B cell (primary cell): ENCODE data around the gene PLA2G12A. TPM values are rescaled to one million over a fixed set of nuclear protein-coding genes. Genes with fewer than 3 reads are reported as not detected.

ENCODE experiments used
- ATAC-seq: fragments of 200-7000 bp; cut with Tn5 transposase; one replicate; pipeline ENCODE4 v1.10.0; 2021; ENCODE audit warnings: low read depth, mild to moderate bottlenecking, moderate number of reproducible peaks, moderate library complexity
- CTCF ChIA-PET: fragments of 350-600 bp; sonication (Branson Sonifier 250); formaldehyde crosslinking; loops from one replicate; lab custom pipeline; 2021; ENCODE audit warnings: antibody characterized with exemption, inconsistent platforms; lab: Charles Lee
- POLR2A ChIA-PET: fragments of 350-600 bp; sonication (Branson Sonifier 250); formaldehyde crosslinking; loops from one replicate; lab custom pipeline; 2021; ENCODE audit warnings: antibody characterized with exemption; lab: Charles Lee
- DNase-seq: peaks from one replicate; pipeline ENCODE4 v3.0.0; 2013
- H2AFZ ChIP-seq: 2 replicates; pipeline ENCODE4 v1.6.1; 2012; ENCODE audit warnings: mild to moderate bottlenecking, low read depth, low read length; ENCODE audit not compliant: insufficient read depth, poor library complexity, severe bottlenecking
- H3K27ac ChIP-seq, 2 donors: 1 replicate in 1 of 2; 2 replicates in 1 of 2; pipeline ENCODE4 v1.5.1; 2012 to 2013; ENCODE audit warnings: low read length in 2 of 2, mild to moderate bottlenecking in 2 of 2, moderate library complexity in 1 of 2
- H3K27me3 ChIP-seq, 4 experiments: fragments of 200-600 bp in 1 of 4; sonication (generic) in 1 of 4; replicated peaks in 1 of 4; 1 replicate in 2 of 4; 2 replicates in 2 of 4; pipeline versions ENCODE4 v1.6.1 to v1.7.0; 2013 to 2016; ENCODE audit warnings: low read length in 3 of 4, mild to moderate bottlenecking in 2 of 4, mixed read lengths in 1 of 4, moderate library complexity in 1 of 4; ENCODE audit not compliant: insufficient read depth in 4 of 4, control insufficient read depth in 3 of 4; ENCODE audit errors: control extremely low read depth in 1 of 4
- H3K36me3 ChIP-seq, 2 experiments: replicated peaks in 1 of 2; 1 replicate in 1 of 2; 2 replicates in 1 of 2; pipeline versions ENCODE4 v1.6.1 to v1.7.1; 2013; ENCODE audit warnings: low read length in 1 of 2; ENCODE audit not compliant: insufficient read depth in 2 of 2, control insufficient read depth in 1 of 2; ENCODE audit errors: control extremely low read depth in 1 of 2, extremely low read depth in 1 of 2
- H3K4me1 ChIP-seq, 2 donors: fragments of 200-600 bp in 1 of 2; sonication (generic) in 1 of 2; 1 replicate in 1 of 2; 2 replicates in 1 of 2; pipeline versions ENCODE4 v1.5.1 to v1.6.1; 2013 to 2017; ENCODE audit warnings: low read length in 2 of 2; ENCODE audit not compliant: control insufficient read depth in 2 of 2, insufficient read depth in 2 of 2
- H3K4me2 ChIP-seq: replicated peaks from 2 replicates; pipeline ENCODE3; 2012; ENCODE audit warnings: mild to moderate bottlenecking, low read depth, low read length; ENCODE audit not compliant: poor library complexity, severe bottlenecking
- H3K4me3 ChIP-seq, 5 experiments: fragments of 200-600 bp in 1 of 5; sonication (generic) in 1 of 5; 1 replicate in 3 of 5; 2 replicates in 2 of 5; pipeline versions ENCODE4 v1.5.1 to v1.7.0; 2011 to 2016; ENCODE audit warnings: low read length in 4 of 5, mild to moderate bottlenecking in 4 of 5, low read depth in 2 of 5, control low read depth in 1 of 5, moderate library complexity in 1 of 5; ENCODE audit not compliant: insufficient read depth in 1 of 5; ENCODE audit errors: control extremely low read depth in 1 of 5, extremely low read depth in 1 of 5
- H3K79me2 ChIP-seq: fragments of 200-600 bp; sonication (generic); one replicate; pipeline ENCODE4 v1.6.0; 2016; ENCODE audit warnings: low read length; ENCODE audit not compliant: control insufficient read depth, insufficient read depth
- H3K9ac ChIP-seq: fragments of 200-600 bp; sonication (generic); 2 replicates; pipeline ENCODE4 v1.6.1; 2017; ENCODE audit warnings: mild to moderate bottlenecking, low read length, moderate library complexity
- H3K9me3 ChIP-seq, 3 donors: one replicate each; pipeline versions ENCODE4 v1.6.1 to v1.7.1; 2013; ENCODE audit warnings: low read length in 2 of 3; ENCODE audit not compliant: control insufficient read depth in 2 of 3, insufficient read depth in 1 of 3; ENCODE audit errors: control extremely low read depth in 1 of 3
- H4K20me1 ChIP-seq: 2 replicates; pipeline ENCODE4 v1.6.0; 2012; ENCODE audit warnings: mild to moderate bottlenecking, low read length; ENCODE audit not compliant: insufficient read depth, control insufficient read depth, poor library complexity, severe bottlenecking
- H3K27ac Mint-ChIP-seq: one replicate; pipeline ENCODE4 v1.8.0; 2021; ENCODE audit warnings: mixed read lengths
- H3K27me3 Mint-ChIP-seq: one replicate; pipeline ENCODE4 v1.8.0; 2021; ENCODE audit warnings: mixed read lengths
- H3K4me1 Mint-ChIP-seq: one replicate; pipeline ENCODE4 v1.8.0; 2021; ENCODE audit warnings: mixed read lengths
- H3K4me3 Mint-ChIP-seq: one replicate; pipeline ENCODE4 v1.8.0; 2021; ENCODE audit warnings: mixed read lengths
- H3K9me3 Mint-ChIP-seq: one replicate; pipeline ENCODE4 v1.8.0; 2022; ENCODE audit warnings: mixed read lengths; ENCODE audit not compliant: insufficient read depth
- EZH2 ChIP-seq: IDR thresholded peaks from 2 replicates; pipeline ENCODE4 v1.6.1; 2012; ENCODE audit warnings: borderline replicate concordance, low read depth, mild to moderate bottlenecking, moderate library complexity, low read length; ENCODE audit not compliant: insufficient read depth, poor library complexity, severe bottlenecking
- WGBS: methylation state at CpG from one replicate; pipeline ENCODE4 v1.1.5; 2013; ENCODE audit warnings: missing lambda C conversion rate; ENCODE audit not compliant: insufficient coverage; 5-methylcytosine and 5-hydroxymethylcytosine counted together
- intact Hi-C: fragments of 100-400 bp; cut with micrococcal nuclease; formaldehyde crosslinking; loops from one replicate; pipeline ENCODE4 v1.10.0; 2022
- polyA plus RNA-seq: library from polyadenylated mRNA; depleted of rRNA; stranded (reverse); fragments of >200 nt; gene quantifications from 2 replicates; pipeline ENCODE4 v1.2.3, GENCODE V29; 2012
- total RNA-seq, 2 donors: library from RNA; stranded (reverse); fragments of 120-200 nt in 1 of 2; gene quantifications; 1 replicate in 1 of 2; 2 replicates in 1 of 2; pipeline versions ENCODE4 v1.2.3 to v1.2.4, GENCODE V29; 2013 to 2022
- TF ChIP-seq, protein P1 (sequence below): fragments of 200-600 bp; IDR thresholded peaks from one replicate; pipeline ENCODE4 v1.8.0; 2022; ENCODE audit warnings: antibody characterized with exemption, mild to moderate bottlenecking

Gene PLA2G12A
- total and polyA plus RNA-seq, 2 donors (not counting 1 experiment from before 2014, with no cell fraction given): 4.9 to 7.9 TPM

GRCh38 chr4:109665783-109666485 lies 63.9 kb downstream of the PLA2G12A start:
- no peak overlapping the region for H3K9ac ChIP-seq
- no peaks in the 10 kb centered on the region for H3K4me1 Mint-ChIP-seq
- ChIA-PET CTCF (interaction anchor here (0.9 kb wide), 1 partner anchor 10 kb away, joined by 3 read pairs; no protein-coding TSS in a partner anchor), POLR2A (no interaction called here)
- H3K27me3 Mint-ChIP-seq: no peaks in the 10 kb centered on the region
- no peak overlapping the region for H3K4me2 ChIP-seq
- TF ChIP-seq, protein P1, sequence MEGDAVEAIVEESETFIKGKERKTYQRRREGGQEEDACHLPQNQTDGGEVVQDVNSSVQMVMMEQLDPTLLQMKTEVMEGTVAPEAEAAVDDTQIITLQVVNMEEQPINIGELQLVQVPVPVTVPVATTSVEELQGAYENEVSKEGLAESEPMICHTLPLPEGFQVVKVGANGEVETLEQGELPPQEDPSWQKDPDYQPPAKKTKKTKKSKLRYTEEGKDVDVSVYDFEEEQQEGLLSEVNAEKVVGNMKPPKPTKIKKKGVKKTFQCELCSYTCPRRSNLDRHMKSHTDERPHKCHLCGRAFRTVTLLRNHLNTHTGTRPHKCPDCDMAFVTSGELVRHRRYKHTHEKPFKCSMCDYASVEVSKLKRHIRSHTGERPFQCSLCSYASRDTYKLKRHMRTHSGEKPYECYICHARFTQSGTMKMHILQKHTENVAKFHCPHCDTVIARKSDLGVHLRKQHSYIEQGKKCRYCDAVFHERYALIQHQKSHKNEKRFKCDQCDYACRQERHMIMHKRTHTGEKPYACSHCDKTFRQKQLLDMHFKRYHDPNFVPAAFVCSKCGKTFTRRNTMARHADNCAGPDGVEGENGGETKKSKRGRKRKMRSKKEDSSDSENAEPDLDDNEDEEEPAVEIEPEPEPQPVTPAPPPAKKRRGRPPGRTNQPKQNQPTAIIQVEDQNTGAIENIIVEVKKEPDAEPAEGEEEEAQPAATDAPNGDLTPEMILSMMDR: no peak
- TF ChIP-seq EZH2: no peak
- WGBS: 98% methylated on average over 4 of the region's 5 CpGs
- H3K79me2 ChIP-seq: peaks cover 8% of the 10 kb centered on the region
- no peaks in the 10 kb centered on the region for H3K4me1 ChIP-seq
- H3K4me3 Mint-ChIP-seq: no peak overlapping the region
- H3K27ac ChIP-seq: no peak overlapping the region
- H3K4me3 ChIP-seq: no peak overlapping the region
- no peak overlapping the region for H3K27ac Mint-ChIP-seq
- no peak overlapping the region for H2AFZ ChIP-seq
- H3K9me3 ChIP-seq: peaks cover 0 to 4% (median 3%) of the 10 kb centered on the region in 3 donors
- peaks cover 13% of the 10 kb centered on the region for H4K20me1 ChIP-seq
- no peaks in the 10 kb centered on the region for H3K9me3 Mint-ChIP-seq
- peaks cover 0 to 28% of the 10 kb centered on the region in 2 experiments for H3K36me3 ChIP-seq
- intact Hi-C loops: no loop called here
- no peaks in the 10 kb centered on the region for H3K27me3 ChIP-seq
- ATAC-seq (no peak), DNase-seq (no peak)

GRCh38 chr4:109662771-109663170 lies 67.1 kb downstream of the PLA2G12A start:
- Histone ChIP-seq H3K27ac (no peak overlapping the region), H3K27me3 (no peaks in the 10 kb centered on the region), H3K9ac (no peak overlapping the region), H3K4me3 (no peak overlapping the region), H3K36me3 (peaks cover 0 to 34% of the 10 kb centered on the region in 2 experiments), H4K20me1 (peaks cover 17% of the 10 kb centered on the region), H2AFZ (no peak overlapping the region), H3K79me2 (peaks cover 24% of the 10 kb centered on the region), H3K4me1 (no peaks in the 10 kb centered on the region), H3K9me3 (no peaks in the 10 kb centered on the region), H3K4me2 (no peak overlapping the region)
- DNase-seq (no peak), ATAC-seq (no peak)
- no peak for TF ChIP-seq EZH2
- TF ChIP-seq, protein P1: no peak
- ChIA-PET CTCF (interaction anchor here (0.7 kb wide), 1 partner anchor 19 kb away, joined by 4 read pairs; no protein-coding TSS in a partner anchor), POLR2A (interaction anchor here (0.6 kb wide), 1 partner anchor 20 kb away, joined by 3 read pairs; no protein-coding TSS in a partner anchor)
- H3K27ac Mint-ChIP-seq: no peak overlapping the region
- 89% methylated on average over 1 of the region's 3 CpGs for WGBS
- intact Hi-C loops: no loop called here
- no peaks in the 10 kb centered on the region for H3K27me3 Mint-ChIP-seq
- no peaks in the 10 kb centered on the region for H3K4me1 Mint-ChIP-seq
- no peaks in the 10 kb centered on the region for H3K9me3 Mint-ChIP-seq
- H3K4me3 Mint-ChIP-seq: no peak overlapping the region
